Neural crest cell (in vitro differentiated cells): Measurements from ENCODE around the gene BUD23. TPM values are rescaled to one million over a fixed set of nuclear protein-coding genes. Genes with fewer than 3 reads are reported as not detected.

Source experiments
- DNase-seq: peaks from one replicate; pipeline ENCODE4 v3.0.0; 2021; ENCODE audit warnings: low read depth, mixed read lengths, low spot score
- H3K27ac Mint-ChIP-seq: one replicate; pipeline ENCODE4 v1.8.0; 2021; ENCODE audit warnings: mild to moderate bottlenecking, mixed read lengths; ENCODE audit not compliant: unreplicated experiment
- H3K27me3 Mint-ChIP-seq: 2 replicates; pipeline ENCODE4 v1.8.0; 2021; ENCODE audit warnings: low read depth, mild to moderate bottlenecking, mixed read lengths
- H3K36me3 Mint-ChIP-seq: 2 replicates; pipeline ENCODE4 v1.8.0; 2021; ENCODE audit warnings: low read depth, mild to moderate bottlenecking, mixed read lengths
- H3K4me1 Mint-ChIP-seq: 2 replicates; pipeline ENCODE4 v1.8.0; 2021; ENCODE audit warnings: mixed read lengths
- H3K4me3 Mint-ChIP-seq: one replicate; pipeline ENCODE4 v1.8.0; 2021; ENCODE audit warnings: mild to moderate bottlenecking, mixed read lengths
- H3K9me3 Mint-ChIP-seq: 2 replicates; pipeline ENCODE4 v1.8.0; 2021; ENCODE audit warnings: mixed read lengths
- CTCF ChIP-seq: fragments of 200-600 bp; sonication (generic); conservative IDR thresholded peaks from 2 replicates; pipeline ENCODE4 v1.5.0; 2021; ENCODE audit warnings: antibody characterized with exemption, mild to moderate bottlenecking
- total RNA-seq: library from RNA; stranded (reverse); gene quantifications from 2 replicates; pipeline ENCODE4 v1.2.1, GENCODE V29; 2021

BUD23 gene
- total RNA-seq, 1 donor from 2014 or later, result 66.9 TPM

- Mint-ChIP-seq H3K27ac (no peak overlapping the region), H3K27me3 (no peaks in the 10 kb centered on the region), H3K4me3 (peak overlapping the region; percentile 69), H3K36me3 (peaks cover 7% of the 10 kb centered on the region), H3K9me3 (no peaks in the 10 kb centered on the region), H3K4me1 (peaks cover 19% of the 10 kb centered on the region)
- no peak for TF ChIP-seq CTCF
- no peak for DNase-seq
Measured at GRCh38 chr7:73678862-73679261, 4.5 kb upstream of the BUD23 start.

- no peaks in the 10 kb centered on the region for H3K9me3 Mint-ChIP-seq
- H3K36me3 Mint-ChIP-seq, result peaks cover 8% of the 10 kb centered on the region
- peak overlapping the region; percentile 86 for H3K27ac Mint-ChIP-seq
- peaks cover 23% of the 10 kb centered on the region for H3K4me1 Mint-ChIP-seq
- DNase-seq, result no peak
- no peaks in the 10 kb centered on the region for H3K27me3 Mint-ChIP-seq
- H3K4me3 Mint-ChIP-seq, result peak overlapping the region; percentile 69
- TF ChIP-seq CTCF, result no peak
Measured at GRCh38 chr7:73679709-73680108, 3.7 kb upstream of the BUD23 start.

- DNase-seq, result no peak
- Mint-ChIP-seq H3K36me3 (peaks cover 8% of the 10 kb centered on the region), H3K4me1 (peaks cover 23% of the 10 kb centered on the region), H3K9me3 (no peaks in the 10 kb centered on the region), H3K4me3 (peak overlapping the region; percentile 69), H3K27me3 (no peaks in the 10 kb centered on the region), H3K27ac (no peak overlapping the region)
- TF ChIP-seq CTCF, result no peak
Measured at GRCh38 chr7:73680501-73680900, 2.9 kb upstream of the BUD23 start.

GRCh38 chr7:73681031-73681430 is 2.4 kb upstream of the BUD23 start:
- Mint-ChIP-seq H3K27ac (no peak overlapping the region), H3K4me1 (peaks cover 23% of the 10 kb centered on the region)

GRCh38 chr7:73682745-73683055 is 697 bp upstream of the BUD23 start:
- no peak for TF ChIP-seq CTCF
- H3K4me3 Mint-ChIP-seq, result peak overlapping the region; percentile 99
- H3K27ac Mint-ChIP-seq, result peak overlapping the region; percentile 27
- no peaks in the 10 kb centered on the region for H3K27me3 Mint-ChIP-seq
- no peaks in the 10 kb centered on the region for H3K9me3 Mint-ChIP-seq
- DNase-seq, result no peak
- H3K4me1 Mint-ChIP-seq, result peaks cover 23% of the 10 kb centered on the region
- H3K36me3 Mint-ChIP-seq, result peaks cover 7% of the 10 kb centered on the region

More at GRCh38 chr7:73681031-73681430, 2.4 kb upstream of the BUD23 start:
- H3K27me3 Mint-ChIP-seq, result no peaks in the 10 kb centered on the region
- H3K36me3 Mint-ChIP-seq, result peaks cover 8% of the 10 kb centered on the region
- TF ChIP-seq CTCF, result no peak
- peak overlapping the region; percentile 69 for H3K4me3 Mint-ChIP-seq
- no peaks in the 10 kb centered on the region for H3K9me3 Mint-ChIP-seq
- DNase-seq, result no peak
